IPS-18c (cell line): ENCODE results near the gene SLC1A3.

Source experiments
- H3K4me3 ChIP-seq: 2 replicates; pipeline ENCODE4 v1.7.0; 2013; ENCODE audit warnings: low read depth, mild to moderate bottlenecking, low read length, moderate library complexity; ENCODE audit not compliant: insufficient read depth
- H3K9me3 ChIP-seq: one replicate; pipeline ENCODE4 v1.6.1; 2013; ENCODE audit warnings: mild to moderate bottlenecking, low read length, moderate library complexity; ENCODE audit not compliant: control insufficient read depth, insufficient read depth

SLC1A3 gene

GRCh38 chr5:36712706-36713105 is 106.3 kb downstream of the SLC1A3 start:
- H3K9me3 ChIP-seq = no peaks in the 10 kb centered on the region
- H3K4me3 ChIP-seq = no peak overlapping the region

DNA sequence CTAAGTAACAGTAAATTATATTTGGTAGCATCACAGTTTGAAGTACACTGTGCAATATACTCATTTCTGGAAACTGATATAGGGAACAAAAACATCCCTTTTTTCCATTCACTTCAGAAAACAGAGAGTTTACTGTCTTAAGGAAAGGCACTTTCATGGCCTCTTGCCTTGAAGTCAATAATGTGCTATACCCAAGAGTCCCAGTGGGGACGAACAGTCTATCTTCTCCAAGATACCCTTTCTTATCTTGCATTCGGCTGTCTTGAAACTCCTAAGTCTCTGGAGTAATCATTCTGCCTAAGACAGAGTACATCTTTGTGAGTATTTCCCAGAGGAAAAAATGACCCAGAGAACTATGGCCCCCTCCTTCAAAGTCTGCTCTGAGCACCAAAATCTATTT is 107.1 kb downstream of the SLC1A3 start:
- Histone ChIP-seq H3K4me3 (no peak overlapping the region), H3K9me3 (no peaks in the 10 kb centered on the region)

- Histone ChIP-seq H3K4me3 (no peak overlapping the region), H3K9me3 (no peaks in the 10 kb centered on the region)
These were observed 110.8 kb downstream of the SLC1A3 start for GRCh38 chr5:36717131-36717695.

GRCh38 chr5:36719282-36719681 is 112.9 kb downstream of the SLC1A3 start:
- H3K9me3 ChIP-seq = no peaks in the 10 kb centered on the region
- H3K4me3 ChIP-seq = no peak overlapping the region

DNA sequence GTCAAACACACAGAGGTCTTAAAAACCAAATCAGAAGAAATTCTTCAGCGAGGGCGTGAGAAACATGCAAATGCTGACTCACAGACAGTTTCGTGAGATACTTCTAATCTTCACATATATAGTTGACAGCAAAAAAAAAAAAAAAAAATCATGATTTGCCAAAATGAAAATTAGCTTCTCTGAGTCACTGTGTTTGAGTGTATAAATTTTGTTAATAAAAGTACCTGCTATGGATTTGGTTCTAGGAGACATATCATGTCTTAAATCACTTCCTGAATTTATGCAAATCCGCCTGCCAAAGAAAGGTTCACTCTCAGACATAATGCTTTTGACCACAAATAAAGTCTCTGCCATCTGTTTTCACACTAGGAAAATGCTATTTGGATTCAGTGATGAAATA is 114.3 kb downstream of the SLC1A3 start:
- H3K9me3 ChIP-seq = no peaks in the 10 kb centered on the region
- no peak overlapping the region for H3K4me3 ChIP-seq

GRCh38 chr5:36721664-36722235 is 115.3 kb downstream of the SLC1A3 start:
- H3K4me3 ChIP-seq = no peak overlapping the region

DNA sequence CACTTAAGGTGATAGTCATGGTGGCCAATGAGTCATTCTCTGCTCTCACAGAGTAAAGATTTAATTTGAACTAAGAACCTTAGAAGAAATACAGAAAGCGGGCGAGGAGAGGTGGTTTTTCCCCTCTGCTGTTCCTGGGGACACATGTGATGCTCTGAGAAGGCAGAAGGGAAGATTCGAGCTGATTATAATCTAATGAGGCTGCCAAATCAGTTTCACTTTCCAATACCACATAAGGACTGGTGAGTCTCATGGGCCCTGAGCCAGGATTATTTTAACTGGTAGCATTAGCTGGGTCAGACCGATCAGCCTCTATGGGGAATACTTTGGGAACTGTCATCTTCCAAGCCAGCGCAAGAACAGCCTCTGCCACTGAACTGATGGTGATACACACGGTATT is 116.5 kb downstream of the SLC1A3 start:
- Histone ChIP-seq H3K4me3 (no peak overlapping the region), H3K9me3 (no peaks in the 10 kb centered on the region)

More at GRCh38 chr5:36721664-36722235, 115.3 kb downstream of the SLC1A3 start:
- H3K9me3 ChIP-seq = no peaks in the 10 kb centered on the region

DNA sequence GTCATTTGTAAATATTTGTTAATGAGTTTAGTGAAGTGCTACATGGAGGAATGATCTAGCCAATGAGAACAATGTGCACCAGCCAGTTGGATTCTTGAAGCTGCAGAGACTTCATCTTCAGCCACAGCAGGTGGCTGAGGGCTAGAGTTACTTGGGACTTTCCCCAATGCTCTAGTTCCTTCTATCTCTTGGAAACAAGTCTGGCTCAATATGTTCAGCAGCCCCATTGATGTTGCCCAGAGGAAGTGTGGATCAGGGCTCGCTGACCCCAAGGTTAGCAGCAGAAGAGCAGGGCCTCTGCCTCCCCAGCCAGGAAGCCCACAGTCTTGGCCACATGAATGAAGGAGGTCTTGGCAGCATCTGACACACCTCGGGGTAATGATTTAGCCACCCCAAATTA is 117.5 kb downstream of the SLC1A3 start:
- H3K9me3 ChIP-seq = no peaks in the 10 kb centered on the region
- no peak overlapping the region for H3K4me3 ChIP-seq

GRCh38 chr5:36724467-36725332 is 118.3 kb downstream of the SLC1A3 start:
- H3K9me3 ChIP-seq = no peaks in the 10 kb centered on the region
- H3K4me3 ChIP-seq = no peak overlapping the region

GRCh38 chr5:36726317-36726716 is 119.9 kb downstream of the SLC1A3 start:
- no peak overlapping the region for H3K4me3 ChIP-seq
- no peaks in the 10 kb centered on the region for H3K9me3 ChIP-seq

GRCh38 chr5:36726767-36727166 is 120.4 kb downstream of the SLC1A3 start:
- Histone ChIP-seq H3K9me3 (no peaks in the 10 kb centered on the region), H3K4me3 (no peak overlapping the region)

GRCh38 chr5:36728697-36729543 is 122.5 kb downstream of the SLC1A3 start:
- H3K9me3 ChIP-seq = no peaks in the 10 kb centered on the region
- H3K4me3 ChIP-seq = no peak overlapping the region

DNA sequence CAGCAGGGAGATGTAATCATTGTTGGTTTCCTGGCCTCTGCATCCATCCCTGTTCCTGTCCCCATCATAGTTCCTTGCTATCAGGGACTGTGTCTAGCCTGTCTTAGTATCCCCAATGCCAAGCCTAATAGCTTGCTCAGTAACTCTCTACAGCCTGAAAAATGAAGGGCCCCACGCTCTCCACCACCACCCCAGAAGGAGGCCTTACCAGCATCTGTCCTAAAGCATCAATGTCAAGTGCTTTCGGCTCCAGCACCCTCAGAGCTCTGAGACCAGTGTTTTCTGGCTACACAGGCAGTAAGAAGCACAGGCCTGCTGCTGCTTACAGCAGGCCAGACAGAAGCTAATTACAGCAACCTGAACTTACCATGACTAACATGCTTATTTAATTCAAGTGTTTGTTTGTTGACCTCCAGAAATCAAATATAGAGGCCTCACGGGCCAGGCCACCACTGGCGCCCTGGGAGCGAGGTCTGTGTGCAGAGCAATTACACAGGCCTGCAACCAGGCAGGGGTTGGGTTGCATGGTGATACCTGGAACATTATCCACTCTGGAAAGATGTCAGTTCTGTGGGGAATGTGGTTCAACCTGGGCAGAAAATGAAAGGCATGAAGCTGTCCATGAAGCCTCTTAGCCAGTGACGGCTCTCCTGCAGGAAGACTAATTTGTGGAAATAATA is 124.3 kb downstream of the SLC1A3 start:
- H3K4me3 ChIP-seq = no peak overlapping the region
- H3K9me3 ChIP-seq = no peaks in the 10 kb centered on the region

- Histone ChIP-seq H3K9me3 (no peaks in the 10 kb centered on the region), H3K4me3 (no peak overlapping the region)
These were observed 126.8 kb downstream of the SLC1A3 start for GRCh38 chr5:36733183-36733582.

DNA sequence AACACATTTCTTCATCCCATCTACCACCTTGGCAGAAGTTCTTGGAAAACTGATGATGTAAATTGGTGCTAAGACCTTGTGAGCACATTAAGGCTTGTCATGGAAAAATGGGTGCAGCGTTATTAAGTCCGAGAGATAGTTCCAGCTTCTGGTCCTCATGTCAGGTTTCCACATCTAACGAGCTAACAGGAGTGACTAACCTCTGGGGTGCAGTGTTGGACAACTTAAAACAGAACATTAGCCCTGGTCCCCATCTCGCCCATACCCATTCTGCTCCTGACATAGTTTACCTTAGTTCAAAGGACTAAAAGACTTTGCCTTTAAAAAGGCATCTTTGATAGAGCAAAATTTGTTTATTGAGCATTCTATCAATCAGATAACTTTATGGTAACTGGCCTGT is 128.0 kb downstream of the SLC1A3 start:
- H3K9me3 ChIP-seq = no peaks in the 10 kb centered on the region
- H3K4me3 ChIP-seq = no peak overlapping the region

DNA sequence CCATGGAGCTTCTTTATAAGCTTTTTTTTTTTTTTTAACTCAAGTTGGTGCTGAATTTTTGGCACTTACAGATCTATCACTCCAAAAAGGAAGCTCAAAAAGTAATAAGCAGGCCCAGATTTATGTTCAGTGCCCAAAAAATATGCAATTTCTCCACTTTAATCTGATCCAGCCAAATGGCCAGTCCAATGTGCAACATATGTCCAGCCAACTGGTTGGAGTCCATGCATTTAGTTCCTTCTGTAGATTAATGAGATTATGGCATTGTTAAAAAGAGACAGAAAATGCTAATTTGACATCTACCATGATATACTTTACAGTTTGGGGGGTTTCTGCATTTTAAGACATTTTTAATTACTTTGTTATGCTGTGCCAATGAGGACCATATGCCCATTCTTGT is 129.5 kb downstream of the SLC1A3 start:
- H3K9me3 ChIP-seq = no peaks in the 10 kb centered on the region
- H3K4me3 ChIP-seq = no peak overlapping the region
